Esophagus muscularis mucosa (tissue), 4 donors: ENCODE measurements around the gene EFHC1. TPM values are rescaled to one million over a fixed set of nuclear protein-coding genes. Genes with fewer than 3 reads are reported as not detected.
A peak's percentile ranks its signal among the peaks of the same experiment; 100 is the strongest.

Source experiments
- DNase-seq: peaks from one replicate; pipeline ENCODE4 v3.0.0-alpha.2; 2017; ENCODE audit errors: extremely low spot score
- H3K27ac ChIP-seq, 4 donors: fragments of 200-600 bp; sonication (generic); replicated peaks in 1 of 4; 1 replicate in 3 of 4; 2 replicates in 1 of 4; pipeline ENCODE4 v1.5.1; 2016 to 2019; ENCODE audit warnings: mild to moderate bottlenecking in 1 of 4
- H3K27me3 ChIP-seq, 4 donors: fragments of 200-600 bp; sonication (generic); one replicate each; pipeline versions ENCODE4 v1.5.1 to v1.6.0; 2016 to 2019
- H3K36me3 ChIP-seq, 4 donors: fragments of 200-600 bp; sonication (generic); one replicate each; pipeline ENCODE4 v1.5.1; 2016 to 2019
- H3K4me1 ChIP-seq, 4 donors: fragments of 200-600 bp; sonication (generic); one replicate each; pipeline ENCODE4 v1.5.1; 2016 to 2019
- H3K4me3 ChIP-seq, 4 donors: fragments of 200-600 bp; sonication (generic); 1 replicate in 2 of 4; 2 replicates in 2 of 4; pipeline ENCODE4 v1.5.1; 2016 to 2019; ENCODE audit warnings: mild to moderate bottlenecking in 4 of 4, moderate library complexity in 1 of 4
- H3K9me3 ChIP-seq, 4 donors: fragments of 200-600 bp; sonication (generic); 1 replicate in 3 of 4; 2 replicates in 1 of 4; pipeline ENCODE4 v1.5.1; 2016 to 2019
- CTCF ChIP-seq, 3 experiments: fragments of 200-600 bp in 2 of 3; fragments of 450-650 bp in 1 of 3; sonication (generic) in 2 of 3; IDR thresholded peaks; one replicate each; pipeline ENCODE4 v1.5.1; 2017 to 2019; ENCODE audit warnings: antibody characterized with exemption in 3 of 3, mild to moderate bottlenecking in 2 of 3, moderate library complexity in 1 of 3
- EP300 ChIP-seq: sonication (generic); formaldehyde crosslinking; IDR thresholded peaks from one replicate; pipeline ENCODE4 v1.6.1; 2017; ENCODE audit warnings: antibody characterized with exemption
- POLR2A ChIP-seq: fragments of 450-650 bp; IDR thresholded peaks from one replicate; pipeline ENCODE4 v1.6.1; 2017; ENCODE audit warnings: antibody characterized with exemption, moderate library complexity, mild to moderate bottlenecking, low read depth
- POLR2AphosphoS5 ChIP-seq, 2 donors: sonication (generic); formaldehyde crosslinking; IDR thresholded peaks; one replicate each; pipeline ENCODE4 v1.6.1; 2017; ENCODE audit warnings: antibody characterized with exemption in 2 of 2
- WGBS: methylation state at CpG from one replicate; pipeline ENCODE4 v1.1.5; 2018; 5-methylcytosine and 5-hydroxymethylcytosine counted together
- intact Hi-C: fragments of 100-400 bp; cut with DNase I; formaldehyde crosslinking; loops from one replicate; pipeline ENCODE4 v1.15.1; 2023
- total RNA-seq, 4 donors: library from RNA; depleted of rRNA; stranded (reverse); fragments of >200 nt; gene quantifications; one replicate each; pipeline versions ENCODE4 v1.1.0 to v1.2.1, GENCODE V29; 2016

Gene EFHC1
- total RNA-seq, 4 donors from 2014 or later: 7.5 to 21.2 (median 10.2) TPM

GRCh38 chr6:52523378-52524142 lies 103.4 kb downstream of the EFHC1 start:
- TF ChIP-seq POLR2AphosphoS5 (IDR thresholded peaks at IDR 0.05) (no peak), CTCF (IDR thresholded peaks at IDR 0.05) (no peak), POLR2A (no peak), EP300 (no peak)
- no peak for DNase-seq
- intact Hi-C loops: no loop called here
- H3K27me3 ChIP-seq: no peaks in the 10 kb centered on the region
- peak overlapping the region in 3 of 4 donors; percentile 66 to 80 (median 75) for H3K27ac ChIP-seq
- H3K4me3 ChIP-seq: no peak overlapping the region
- H3K36me3 ChIP-seq: peaks cover 0 to 6% (median 0%) of the 10 kb centered on the region in 4 donors
- no peaks in the 10 kb centered on the region for H3K9me3 ChIP-seq
- peaks cover 37 to 51% (median 50%) of the 10 kb centered on the region in 4 donors for H3K4me1 ChIP-seq
- 66% methylated on average over 6 of the region's 6 CpGs for WGBS

DNA sequence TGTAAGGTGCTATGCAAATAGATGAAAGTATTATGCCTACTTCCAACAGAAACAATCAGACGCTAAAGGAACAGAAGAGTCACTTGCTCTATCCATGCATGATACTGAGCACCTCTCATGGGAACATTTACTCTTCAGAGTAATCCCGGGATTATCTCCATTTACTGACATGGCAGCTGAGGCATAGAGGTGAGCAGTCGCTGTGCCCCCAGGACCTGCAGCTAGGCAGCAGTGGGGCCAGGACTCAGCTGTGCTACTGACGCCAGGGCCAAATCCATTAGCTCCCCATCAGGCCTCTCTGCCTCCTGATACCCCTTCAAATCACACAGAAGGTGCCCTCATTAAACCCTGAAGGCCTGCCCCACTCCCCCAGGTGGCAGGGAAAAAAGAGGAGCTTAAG lies 104.8 kb downstream of the EFHC1 start:
- H3K27ac ChIP-seq: no peak overlapping the region
- H3K4me1 ChIP-seq: peaks cover 28 to 39% (median 36%) of the 10 kb centered on the region in 4 donors
- no peaks in the 10 kb centered on the region for H3K27me3 ChIP-seq
- H3K36me3 ChIP-seq: peaks cover 0 to 6% (median 0%) of the 10 kb centered on the region in 4 donors
- no peaks in the 10 kb centered on the region for H3K9me3 ChIP-seq
- no peak for TF ChIP-seq POLR2A
- TF ChIP-seq EP300: no peak
- TF ChIP-seq CTCF (IDR thresholded peaks at IDR 0.05): no peak
- intact Hi-C loops: no loop called here
- DNase-seq: no peak
- H3K4me3 ChIP-seq: no peak overlapping the region
- 94% methylated on average over 3 of the region's 4 CpGs for WGBS

- H3K27ac ChIP-seq: no peak overlapping the region
- peaks cover 0 to 6% (median 0%) of the 10 kb centered on the region in 4 donors for H3K36me3 ChIP-seq
- no peaks in the 10 kb centered on the region for H3K27me3 ChIP-seq
- 67% methylated on average over 4 of the region's 4 CpGs for WGBS
- H3K4me3 ChIP-seq: no peak overlapping the region
- TF ChIP-seq POLR2AphosphoS5 (IDR thresholded peaks at IDR 0.05) (no peak), EP300 (no peak), CTCF (IDR thresholded peaks at IDR 0.05) (no peak), POLR2A (no peak)
- no peaks in the 10 kb centered on the region for H3K9me3 ChIP-seq
- peaks cover 20 to 30% (median 22%) of the 10 kb centered on the region in 4 donors for H3K4me1 ChIP-seq
- intact Hi-C loops: no loop called here
- no peak for DNase-seq
These were observed 106.5 kb downstream of the EFHC1 start for GRCh38 chr6:52526634-52527033.

DNA sequence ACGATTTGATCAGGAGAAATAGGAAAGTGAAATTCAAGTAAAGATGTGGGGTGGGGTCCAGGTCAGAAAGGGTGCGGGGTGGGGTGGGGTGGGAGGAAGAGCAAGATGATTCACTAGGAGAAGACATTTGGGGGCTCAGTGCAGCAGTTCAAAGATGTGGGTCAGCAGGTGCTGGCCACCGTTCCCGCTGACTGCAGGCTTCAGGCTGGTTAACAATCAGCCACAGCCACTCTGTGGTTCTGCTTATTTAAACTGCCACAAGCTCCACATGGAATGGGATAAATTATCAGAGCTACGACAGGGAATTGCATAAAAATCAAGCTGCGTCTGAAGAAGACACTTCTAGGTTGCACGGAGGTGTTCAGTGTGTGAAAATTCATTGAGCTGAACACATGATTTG lies 107.3 kb downstream of the EFHC1 start:
- Histone ChIP-seq H3K4me1 (peaks cover 12 to 22% (median 14%) of the 10 kb centered on the region in 4 donors), H3K4me3 (no peak overlapping the region), H3K9me3 (no peaks in the 10 kb centered on the region), H3K27ac (no peak overlapping the region), H3K36me3 (peaks cover 0 to 6% (median 0%) of the 10 kb centered on the region in 4 donors), H3K27me3 (no peaks in the 10 kb centered on the region)
- no peak for TF ChIP-seq POLR2A
- TF ChIP-seq POLR2AphosphoS5 (IDR thresholded peaks at IDR 0.05): no peak
- no peak for TF ChIP-seq EP300
- TF ChIP-seq CTCF (IDR thresholded peaks at IDR 0.05): no peak
- intact Hi-C loops: no loop called here
- WGBS: 86% methylated on average over 7 of the region's 7 CpGs
- no peak for DNase-seq
